CD14-positive monocyte (primary cell): ENCODE results near the gene RAB40A. TPM values are rescaled to one million over a fixed set of nuclear protein-coding genes. Genes with fewer than 3 reads are reported as not detected.
"Not testable (repeated sequence)": the region's sequence is repeated elsewhere in the genome, so short reads cannot be mapped to it uniquely, and the experiment has no call there.

Experiments used
- DNase-seq, 3 donors: peaks; one replicate each; pipeline ENCODE4 v3.0.0-alpha.2; 2011 to 2022
- H2AFZ ChIP-seq: 2 replicates; pipeline ENCODE4 v1.6.0; 2012; ENCODE audit warnings: mild to moderate bottlenecking, low read depth, low read length, inconsistent platforms; ENCODE audit not compliant: insufficient read depth, poor library complexity, severe bottlenecking
- H3K27ac ChIP-seq, 2 donors: 1 replicate in 1 of 2; 2 replicates in 1 of 2; pipeline ENCODE4 v1.5.1; 2012 to 2013; ENCODE audit warnings: low read length in 2 of 2, control low read depth in 1 of 2, inconsistent platforms in 1 of 2, low read depth in 1 of 2, mild to moderate bottlenecking in 1 of 2
- H3K27me3 ChIP-seq, 2 donors: one replicate each; pipeline versions ENCODE4 v1.6.0 to v1.6.1; 2011 to 2013; ENCODE audit warnings: low read length in 2 of 2; ENCODE audit not compliant: control insufficient read depth in 2 of 2, insufficient read depth in 2 of 2
- H3K36me3 ChIP-seq, 2 donors: replicated peaks in 1 of 2; 1 replicate in 1 of 2; 2 replicates in 1 of 2; pipeline versions ENCODE4 v1.5.1 to v1.6.1; 2012 to 2013; ENCODE audit warnings: low read length in 2 of 2, control low read depth in 1 of 2, inconsistent platforms in 1 of 2, mild to moderate bottlenecking in 1 of 2; ENCODE audit not compliant: insufficient read depth in 2 of 2, control insufficient read depth in 1 of 2
- H3K4me1 ChIP-seq, 2 donors: 1 replicate in 1 of 2; 2 replicates in 1 of 2; pipeline versions ENCODE4 v1.5.1 to v1.6.1; 2012 to 2013; ENCODE audit warnings: low read length in 2 of 2, control low read depth in 1 of 2, inconsistent platforms in 1 of 2, mild to moderate bottlenecking in 1 of 2, moderate library complexity in 1 of 2; ENCODE audit not compliant: insufficient read depth in 2 of 2, control insufficient read depth in 1 of 2
- H3K4me2 ChIP-seq: replicated peaks from 2 replicates; pipeline ENCODE3; 2012; ENCODE audit warnings: low read length, moderate library complexity, mild to moderate bottlenecking; ENCODE audit not compliant: poor library complexity, severe bottlenecking; ENCODE audit errors: extremely low read depth
- H3K4me3 ChIP-seq, 3 experiments: fragments of 200-600 bp in 1 of 3; sonication (generic) in 1 of 3; replicated peaks in 1 of 3; 1 replicate in 2 of 3; 2 replicates in 1 of 3; pipeline ENCODE4 v1.5.1; 2011 to 2013; ENCODE audit warnings: low read length in 3 of 3, mild to moderate bottlenecking in 3 of 3, control low read depth in 2 of 3, low read depth in 2 of 3, inconsistent platforms in 1 of 3, moderate library complexity in 1 of 3
- H3K79me2 ChIP-seq: 2 replicates; pipeline ENCODE4 v1.6.0; 2012; ENCODE audit warnings: mild to moderate bottlenecking, control low read depth, inconsistent platforms, low read length, moderate library complexity; ENCODE audit not compliant: insufficient read depth
- H3K9ac ChIP-seq: 2 replicates; pipeline ENCODE4 v1.6.0; 2017; ENCODE audit warnings: low read length, mild to moderate bottlenecking; ENCODE audit not compliant: insufficient read depth, poor library complexity, severe bottlenecking
- H3K9me3 ChIP-seq, 2 donors: replicated peaks in 1 of 2; 1 replicate in 1 of 2; 2 replicates in 1 of 2; pipeline versions ENCODE4 v1.5.1 to v1.6.1; 2012 to 2013; ENCODE audit warnings: low read length in 2 of 2, control low read depth in 1 of 2; ENCODE audit not compliant: control insufficient read depth in 1 of 2, insufficient read depth in 1 of 2
- H4K20me1 ChIP-seq: 2 replicates; pipeline ENCODE4 v1.6.0; 2012; ENCODE audit warnings: mild to moderate bottlenecking, low read length, control low read depth, moderate library complexity; ENCODE audit not compliant: insufficient read depth
- H3K27ac Mint-ChIP-seq, 7 donors: one replicate each; pipeline ENCODE4 v1.8.0; 2020; ENCODE audit warnings: mild to moderate bottlenecking in 7 of 7, mixed read lengths in 7 of 7, moderate library complexity in 6 of 7, inconsistent platforms in 2 of 7
- H3K27me3 Mint-ChIP-seq, 3 donors: one replicate each; pipeline ENCODE4 v1.8.0; 2021 to 2022; ENCODE audit warnings: low read depth in 3 of 3, mild to moderate bottlenecking in 3 of 3, mixed read lengths in 3 of 3, moderate library complexity in 3 of 3, inconsistent platforms in 1 of 3
- H3K36me3 Mint-ChIP-seq, 2 donors: one replicate each; pipeline ENCODE4 v1.8.0; 2020; ENCODE audit warnings: mixed read lengths in 2 of 2, inconsistent platforms in 1 of 2, mild to moderate bottlenecking in 1 of 2
- H3K4me1 Mint-ChIP-seq: one replicate; pipeline ENCODE4 v1.8.0; 2020; ENCODE audit warnings: mild to moderate bottlenecking, mixed read lengths
- H3K4me3 Mint-ChIP-seq, 2 donors: one replicate each; pipeline ENCODE4 v1.8.0; 2020; ENCODE audit warnings: mild to moderate bottlenecking in 2 of 2, mixed read lengths in 2 of 2, moderate library complexity in 1 of 2
- H3K9me3 Mint-ChIP-seq, 7 donors: one replicate each; pipeline ENCODE4 v1.8.0; 2020 to 2022; ENCODE audit warnings: mixed read lengths in 7 of 7, mild to moderate bottlenecking in 6 of 7, moderate library complexity in 6 of 7, inconsistent platforms in 2 of 7
- CTCF ChIP-seq: fragments of 200-600 bp; IDR thresholded peaks from one replicate; pipeline ENCODE4 v1.8.0; 2022; ENCODE audit warnings: antibody characterized with exemption, mild to moderate bottlenecking
- whole genome bisulfite sequencing: methylation state at CpG from one replicate; pipeline ENCODE4 v1.1.5; 2013; ENCODE audit warnings: missing lambda C conversion rate; ENCODE audit not compliant: insufficient coverage; 5-methylcytosine and 5-hydroxymethylcytosine counted together
- intact Hi-C, 2 donors: fragments of 100-400 bp; cut with micrococcal nuclease; formaldehyde crosslinking; loops; one replicate each; pipeline versions ENCODE4 v1.15.0 to v1.15.1; 2023
- polyA plus RNA-seq, 3 donors: library from polyadenylated mRNA; depleted of rRNA in 1 of 3; unstranded in 2 of 3; stranded (reverse) in 1 of 3; fragments of 300-500 nt in 2 of 3; fragments of >200 nt in 1 of 3; fragmentation: Illumina TruSeq in 2 of 3; gene quantifications; 1 replicate in 2 of 3; 2 replicates in 1 of 3; pipeline ENCODE4 v1.2.3, GENCODE V29; 2012 to 2021

RAB40A gene
- polyA plus RNA-seq, 3 donors, result not detected

GRCh38 chrX:103495786-103496185 lies 23.5 kb downstream of the RAB40A start:
- no peaks in the 10 kb centered on the region for H3K79me2 ChIP-seq
- no peak for TF ChIP-seq CTCF
- Mint-ChIP-seq H3K4me1 (peaks cover 5% of the 10 kb centered on the region), H3K36me3 (no peaks in the 10 kb centered on the region), H3K27ac (no peak overlapping the region), H3K9me3 (no peaks in the 10 kb centered on the region), H3K4me3 (no peak overlapping the region), H3K27me3 (peaks cover 0 to 1% (median 0%) of the 10 kb centered on the region in 3 donors)
- H2AFZ ChIP-seq, result no peak overlapping the region
- no peaks in the 10 kb centered on the region for H3K9me3 ChIP-seq
- intact Hi-C loops, result no loop called here
- H3K4me1 ChIP-seq, result no peaks in the 10 kb centered on the region
- H3K4me2 ChIP-seq, result no peak overlapping the region
- H3K4me3 ChIP-seq, result no peak overlapping the region
- no peak for DNase-seq
- H3K36me3 ChIP-seq, result no peaks in the 10 kb centered on the region
- no peaks in the 10 kb centered on the region for H4K20me1 ChIP-seq
- H3K9ac ChIP-seq, result no peak overlapping the region
- H3K27me3 ChIP-seq, result no peaks in the 10 kb centered on the region
- no CpG with 5 or more reads among the region's 1 CpG for WGBS
- H3K27ac ChIP-seq, result no peak overlapping the region

- H3K36me3 Mint-ChIP-seq, H3K9me3 ChIP-seq, H3K27ac Mint-ChIP-seq, H3K4me2 ChIP-seq, H3K27me3 Mint-ChIP-seq, H3K9ac ChIP-seq, H3K4me1 Mint-ChIP-seq, H4K20me1 ChIP-seq, H3K36me3 ChIP-seq, H3K4me3 ChIP-seq, H2AFZ ChIP-seq, H3K4me3 Mint-ChIP-seq, H3K79me2 ChIP-seq, intact Hi-C loops, DNase-seq, H3K9me3 Mint-ChIP-seq, H3K27ac ChIP-seq, H3K4me1 ChIP-seq, H3K27me3 ChIP-seq: not testable (repeated sequence)
- WGBS, result 100% methylated on average over 1 of the region's 3 CpGs
Measured at GRCh38 chrX:103493578-103493977, 25.7 kb downstream of the RAB40A start.
